K562 (cell line): Measurements from ENCODE around the gene FYB1. TPM values are rescaled to one million over a fixed set of nuclear protein-coding genes. Genes with fewer than 3 reads are reported as not detected.

Source experiments
- BHLHE40 ChIP-seq: IDR thresholded peaks from 2 replicates; pipeline ENCODE4 v1.6.1; 2011; ENCODE audit warnings: low read length, improper control_type of control experiment
- CEBPB ChIP-seq: fragments of 450-650 bp; IDR thresholded peaks from 2 replicates; pipeline ENCODE4 v1.6.1; 2016; ENCODE audit warnings: missing genetic modification characterization, missing compliant biosample characterization
- CREM ChIP-seq: IDR thresholded peaks from 2 replicates; pipeline ENCODE4 v1.6.1; 2014; ENCODE audit warnings: antibody characterized with exemption, low read depth
- FOXM1 ChIP-seq, 2 experiments: fragments of 450-650 bp in 1 of 2; sonication (generic) in 1 of 2; formaldehyde crosslinking in 1 of 2; IDR thresholded peaks; 2 replicates each; pipeline versions ENCODE4 v1.6.1 to v1.9.0; 2017 to 2022; ENCODE audit warnings: low read depth in 2 of 2, mild to moderate bottlenecking in 2 of 2, missing genetic modification reagents in 1 of 2, moderate library complexity in 1 of 2
- GABPB1 ChIP-seq: sonication (generic); formaldehyde crosslinking; IDR thresholded peaks from 2 replicates; pipeline ENCODE4 v1.8.0; 2022; ENCODE audit warnings: mild to moderate bottlenecking, missing genetic modification reagents
- HNRNPLL ChIP-seq: fragments of 200-400 bp; formaldehyde crosslinking; IDR thresholded peaks from 2 replicates; pipeline ENCODE4 v1.6.1; 2017; ENCODE audit warnings: low read length, low read depth, mild to moderate bottlenecking; ENCODE audit not compliant: poor library complexity, severe bottlenecking
- POLR2A ChIP-seq: fragments of 450-650 bp; conservative IDR thresholded peaks from 2 replicates; pipeline ENCODE4 v1.6.1; 2016
- RB1 ChIP-seq: fragments of 450-650 bp; IDR thresholded peaks from 2 replicates; pipeline ENCODE4 v1.6.1; 2017; ENCODE audit warnings: low read depth, mild to moderate bottlenecking
- RBM14 ChIP-seq: fragments of 200-400 bp; formaldehyde crosslinking; IDR thresholded peaks from 2 replicates; pipeline ENCODE4 v1.6.1; 2018; ENCODE audit warnings: low read depth, mild to moderate bottlenecking, low read length, moderate library complexity, borderline replicate concordance; ENCODE audit not compliant: insufficient read depth
- ZNF165 ChIP-seq: fragments of 250-450 bp; sonication (Bioruptor Pico); IDR thresholded peaks from 2 replicates; pipeline ENCODE4 v1.4.0; 2020; ENCODE audit warnings: borderline replicate concordance
- ZNF23 ChIP-seq: fragments of 250-450 bp; sonication (Bioruptor Pico); IDR thresholded peaks from 2 replicates; pipeline ENCODE4 v1.4.0; 2020; ENCODE audit warnings: mild to moderate bottlenecking
- polyA plus RNA-seq, 8 experiments: library from polyadenylated mRNA; depleted of rRNA in 4 of 8; stranded (reverse) in 5 of 8; unstranded in 3 of 8; fragments of >200 nt; fragmentation: Nextera tagmentation in 2 of 8; fragmentation: Illumina TruSeq in 1 of 8; extraction: Ambion mirVana in 2 of 8; extraction: Trizol in 1 of 8; gene quantifications; 2 replicates each; pipeline versions ENCODE4 v1.2.1 to v1.2.3, GENCODE V29; 2011 to 2014; ENCODE audit warnings: inconsistent platforms in 1 of 8, missing spikeins in 1 of 8
- total RNA-seq, 7 experiments: library from RNA; depleted of rRNA in 6 of 7; stranded (reverse); fragments of >200 nt in 6 of 7; fragmentation: Illumina TruSeq in 2 of 7; extraction: Trizol in 2 of 7; gene quantifications; 2 replicates each; pipeline versions ENCODE4 v1.2.1 to v1.2.3, GENCODE V29; 2011 to 2021; ENCODE audit warnings: low replicate concordance in 1 of 7
- TF ChIP-seq, protein P1 (sequence below), 2 experiments: fragments of 450-650 bp in 1 of 2; sonication (generic) in 1 of 2; formaldehyde crosslinking in 1 of 2; IDR thresholded peaks in 1 of 2; conservative IDR thresholded peaks in 1 of 2; 2 replicates each; pipeline versions ENCODE4 v1.6.1 to v1.8.1; 2016 to 2023; ENCODE audit warnings: mild to moderate bottlenecking in 2 of 2, moderate library complexity in 2 of 2, inconsistent platforms in 1 of 2, missing genetic modification reagents in 1 of 2
- TF ChIP-seq, protein P2 (sequence below), 2 experiments: fragments of 450-650 bp in 1 of 2; sonication (generic) in 1 of 2; formaldehyde crosslinking; conservative IDR thresholded peaks; 2 replicates each; pipeline versions ENCODE4 v1.4.0 to v1.8.1; 2020 to 2022; ENCODE audit warnings: mild to moderate bottlenecking in 1 of 2, missing genetic modification reagents in 1 of 2
- TF ChIP-seq, protein P3 (sequence below), 3 experiments: fragments of 200-800 bp in 1 of 3; sonication (Bioruptor generic) in 1 of 3; sonication (generic) in 1 of 3; formaldehyde crosslinking in 1 of 3; IDR thresholded peaks; 2 replicates each; pipeline versions ENCODE4 v1.6.1 to v1.8.0; 2016 to 2022; ENCODE audit warnings: mild to moderate bottlenecking in 2 of 3, missing compliant biosample characterization in 2 of 3, missing genetic modification characterization in 2 of 3, missing genetic modification reagents in 1 of 3
- TF ChIP-seq, protein P4 (sequence below): fragments of 250-450 bp; sonication (Bioruptor Pico); IDR thresholded peaks from 2 replicates; pipeline ENCODE4 v1.4.0; 2020; ENCODE audit warnings: mild to moderate bottlenecking
- TF ChIP-seq, protein P5 (sequence below), 3 experiments: fragments of 200-800 bp in 1 of 3; fragments of 250-450 bp in 1 of 3; fragments of 450-650 bp in 1 of 3; sonication (Bioruptor Pico) in 1 of 3; sonication (Bioruptor generic) in 1 of 3; formaldehyde crosslinking in 1 of 3; IDR thresholded peaks; 2 replicates each; pipeline versions ENCODE4 v1.6.1 to v1.8.0; 2016 to 2022; ENCODE audit warnings: mild to moderate bottlenecking in 2 of 3, missing genetic modification characterization in 2 of 3, missing compliant biosample characterization in 1 of 3, moderate library complexity in 1 of 3

Gene FYB1
- total and polyA plus RNA-seq, 9 of the 15 experiments (the other 6 are each of a cell fraction or from before 2014, with no cell fraction given): 4.7 to 31.5 (median 9.7) TPM

DNA sequence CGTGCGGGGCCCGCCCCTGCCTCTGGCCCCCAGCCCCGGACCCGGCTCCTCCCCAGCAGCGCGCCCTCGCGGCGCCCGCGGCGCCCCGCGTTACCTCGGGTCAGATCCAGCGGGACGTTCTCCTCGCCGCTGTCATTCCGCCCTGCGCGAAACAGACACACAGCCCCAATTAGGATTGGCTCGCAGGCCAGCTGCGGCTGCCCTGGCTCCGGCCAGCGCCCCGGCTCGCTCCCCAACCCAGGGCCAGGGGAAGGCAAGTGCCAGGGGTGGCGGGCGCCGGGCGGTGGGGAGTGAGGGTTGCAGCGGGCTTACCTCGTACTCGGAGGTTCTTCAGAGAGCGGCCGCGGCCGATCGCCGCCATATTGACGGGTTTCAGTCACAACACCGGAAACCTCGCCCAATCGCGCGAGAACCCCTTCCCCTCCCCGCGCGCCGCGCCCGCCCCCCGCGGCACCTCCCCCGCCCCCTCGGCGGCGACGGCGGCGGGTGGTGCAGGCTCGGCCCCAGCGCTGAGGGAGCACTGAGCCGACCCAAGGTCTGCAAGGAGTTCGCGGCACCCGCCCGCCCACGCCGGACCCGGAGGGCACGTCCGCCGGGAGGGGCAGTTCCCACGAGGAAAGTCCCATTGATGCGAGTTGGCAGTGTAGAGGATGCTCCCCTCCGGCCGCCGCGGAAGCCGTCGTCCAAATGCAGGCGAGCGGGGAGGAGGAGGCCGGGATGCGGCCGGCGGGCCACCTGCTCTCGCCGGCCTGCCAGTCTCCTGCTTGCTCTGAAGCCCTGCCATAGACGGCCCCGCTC, 145.1 kb downstream of the FYB1 start, which contains the start of gene RICTOR (continued):
- TF ChIP-seq, protein P1, sequence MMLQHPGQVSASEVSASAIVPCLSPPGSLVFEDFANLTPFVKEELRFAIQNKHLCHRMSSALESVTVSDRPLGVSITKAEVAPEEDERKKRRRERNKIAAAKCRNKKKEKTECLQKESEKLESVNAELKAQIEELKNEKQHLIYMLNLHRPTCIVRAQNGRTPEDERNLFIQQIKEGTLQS (IDR thresholded peaks at IDR 0.05): no peak
- TF ChIP-seq, protein P1 (CRISPR knock-in tag; conservative IDR thresholded peaks at IDR 0.05): 0 out of 2 replicates have a peak, but pooled peaks have one; percentile 62
- TF ChIP-seq CEBPB (tag) (no peak), HNRNPLL (peak; percentile 5), RBM14 (0 out of 2 replicates have a peak, but pooled peaks have one; percentile 28), CREM (peak; percentile 63), ZNF165 (CRISPR knock-in tag) (peak; percentile 99), ZNF23 (CRISPR knock-in tag) (no peak), BHLHE40 (peak; percentile 54; the same call in 1 of the 2 replicates), FOXM1 (IDR thresholded peaks at IDR 0.05; ENCODE audit: low read depth) (no peak), FOXM1 (CRISPR knock-in tag; IDR thresholded peaks at IDR 0.05; ENCODE audit: low read depth) (peak; percentile 21; the same call in 1 of the 2 replicates), RB1 (peak; percentile 35), GABPB1 (0 out of 2 replicates have a peak, but pooled peaks have one; percentile 49), POLR2A (peak; percentile 92)
- TF ChIP-seq, protein P2, sequence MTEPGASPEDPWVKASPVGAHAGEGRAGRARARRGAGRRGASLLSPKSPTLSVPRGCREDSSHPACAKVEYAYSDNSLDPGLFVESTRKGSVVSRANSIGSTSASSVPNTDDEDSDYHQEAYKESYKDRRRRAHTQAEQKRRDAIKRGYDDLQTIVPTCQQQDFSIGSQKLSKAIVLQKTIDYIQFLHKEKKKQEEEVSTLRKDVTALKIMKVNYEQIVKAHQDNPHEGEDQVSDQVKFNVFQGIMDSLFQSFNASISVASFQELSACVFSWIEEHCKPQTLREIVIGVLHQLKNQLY (CRISPR knock-in tag; conservative IDR thresholded peaks at IDR 0.05): 0 out of 4 replicates have a peak, but pooled peaks of 1 of the 2 experiments have one; percentile 49
- TF ChIP-seq, protein P3, sequence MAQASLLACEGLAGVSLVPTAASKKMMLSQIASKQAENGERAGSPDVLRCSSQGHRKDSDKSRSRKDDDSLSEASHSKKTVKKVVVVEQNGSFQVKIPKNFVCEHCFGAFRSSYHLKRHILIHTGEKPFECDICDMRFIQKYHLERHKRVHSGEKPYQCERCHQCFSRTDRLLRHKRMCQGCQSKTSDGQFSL (CRISPR knock-in tag; IDR thresholded peaks at IDR 0.05): peak; percentile 33; the same call in 1 of the 2 replicates
- TF ChIP-seq, protein P3 (tag; IDR thresholded peaks at IDR 0.05): no peak; a peak in 1 of 4 replicates
- TF ChIP-seq, protein P4, sequence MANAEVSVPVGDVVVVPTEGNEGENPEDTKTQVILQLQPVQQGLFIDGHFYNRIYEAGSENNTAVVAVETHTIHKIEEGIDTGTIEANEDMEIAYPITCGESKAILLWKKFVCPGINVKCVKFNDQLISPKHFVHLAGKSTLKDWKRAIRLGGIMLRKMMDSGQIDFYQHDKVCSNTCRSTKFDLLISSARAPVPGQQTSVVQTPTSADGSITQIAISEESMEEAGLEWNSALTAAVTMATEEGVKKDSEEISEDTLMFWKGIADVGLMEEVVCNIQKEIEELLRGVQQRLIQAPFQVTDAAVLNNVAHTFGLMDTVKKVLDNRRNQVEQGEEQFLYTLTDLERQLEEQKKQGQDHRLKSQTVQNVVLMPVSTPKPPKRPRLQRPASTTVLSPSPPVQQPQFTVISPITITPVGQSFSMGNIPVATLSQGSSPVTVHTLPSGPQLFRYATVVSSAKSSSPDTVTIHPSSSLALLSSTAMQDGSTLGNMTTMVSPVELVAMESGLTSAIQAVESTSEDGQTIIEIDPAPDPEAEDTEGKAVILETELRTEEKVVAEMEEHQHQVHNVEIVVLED (CRISPR knock-in tag): 0 out of 2 replicates have a peak, but pooled peaks have one; percentile 4
- TF ChIP-seq, protein P5, sequence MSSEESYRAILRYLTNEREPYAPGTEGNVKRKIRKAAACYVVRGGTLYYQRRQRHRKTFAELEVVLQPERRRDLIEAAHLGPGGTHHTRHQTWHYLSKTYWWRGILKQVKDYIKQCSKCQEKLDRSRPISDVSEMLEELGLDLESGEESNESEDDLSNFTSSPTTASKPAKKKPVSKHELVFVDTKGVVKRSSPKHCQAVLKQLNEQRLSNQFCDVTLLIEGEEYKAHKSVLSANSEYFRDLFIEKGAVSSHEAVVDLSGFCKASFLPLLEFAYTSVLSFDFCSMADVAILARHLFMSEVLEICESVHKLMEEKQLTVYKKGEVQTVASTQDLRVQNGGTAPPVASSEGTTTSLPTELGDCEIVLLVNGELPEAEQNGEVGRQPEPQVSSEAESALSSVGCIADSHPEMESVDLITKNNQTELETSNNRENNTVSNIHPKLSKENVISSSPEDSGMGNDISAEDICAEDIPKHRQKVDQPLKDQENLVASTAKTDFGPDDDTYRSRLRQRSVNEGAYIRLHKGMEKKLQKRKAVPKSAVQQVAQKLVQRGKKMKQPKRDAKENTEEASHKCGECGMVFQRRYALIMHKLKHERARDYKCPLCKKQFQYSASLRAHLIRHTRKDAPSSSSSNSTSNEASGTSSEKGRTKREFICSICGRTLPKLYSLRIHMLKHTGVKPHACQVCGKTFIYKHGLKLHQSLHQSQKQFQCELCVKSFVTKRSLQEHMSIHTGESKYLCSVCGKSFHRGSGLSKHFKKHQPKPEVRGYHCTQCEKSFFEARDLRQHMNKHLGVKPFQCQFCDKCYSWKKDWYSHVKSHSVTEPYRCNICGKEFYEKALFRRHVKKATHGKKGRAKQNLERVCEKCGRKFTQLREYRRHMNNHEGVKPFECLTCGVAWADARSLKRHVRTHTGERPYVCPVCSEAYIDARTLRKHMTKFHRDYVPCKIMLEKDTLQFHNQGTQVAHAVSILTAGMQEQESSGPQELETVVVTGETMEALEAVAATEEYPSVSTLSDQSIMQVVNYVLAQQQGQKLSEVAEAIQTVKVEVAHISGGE (CRISPR knock-in tag; IDR thresholded peaks at IDR 0.05): peak in 1 of 3 experiments; percentile 58; a peak in 2 of 6 replicates
